ENCODE measurements around the gene VWC2L. TPM values are rescaled to one million over a fixed set of nuclear protein-coding genes. Genes with fewer than 3 reads are reported as not detected.

The VWC2L gene
- polyA plus RNA-seq (2011; rRNA removed) (not detected in 2 replicates), polyA minus RNA-seq (2011; rRNA and poly(A)+ RNA removed) (not detected in 2 replicates)

DNA sequence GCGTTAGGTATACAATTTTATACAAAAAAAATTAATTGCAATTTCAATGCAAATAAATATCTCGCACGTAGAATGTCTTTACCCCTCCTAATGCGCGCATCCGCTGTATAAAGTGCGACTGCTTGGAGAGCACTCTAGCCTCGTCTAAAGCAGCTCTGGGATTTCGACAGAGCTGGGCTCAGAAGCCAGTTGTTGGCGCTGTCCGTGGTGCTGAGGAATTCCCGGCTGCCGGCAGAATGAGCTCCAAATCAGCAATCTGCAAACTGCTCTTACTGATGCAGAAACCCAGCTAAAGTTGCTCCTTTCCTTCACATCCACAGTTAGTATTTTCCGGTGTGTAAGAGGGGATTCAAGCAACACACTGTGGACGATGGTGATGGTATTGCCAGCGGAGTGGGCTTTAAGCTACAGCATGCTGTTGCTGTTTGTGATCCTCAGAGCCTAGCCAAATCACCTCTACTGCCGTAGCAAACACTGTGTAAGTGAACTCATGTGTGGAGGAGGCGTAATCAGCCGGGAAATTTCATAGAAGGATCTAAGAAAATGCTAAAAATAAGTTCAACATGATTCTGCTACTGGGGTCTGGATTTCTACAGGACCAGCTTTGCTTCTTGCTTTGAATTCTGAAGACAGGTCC lies at the start of gene VWC2L:
Gene VWC2L (plus strand): TSS at position 137 of the 637 bp plus-strand sequence. CDS start 3,140 bp downstream, outside the sequence.
- CTCF ChIA-PET, result interaction anchor here (1.0 kb wide), 1 partner anchor 11 kb away, joined by 3 read pairs; no protein-coding TSS in a partner anchor
- no peaks in the 10 kb centered on the region for H3K27me3 ChIP-seq (ENCODE audit: control insufficient read depth, insufficient read depth, low read length)
- no peak within 1 kb of the TSS for H3K4me3 ChIP-seq (ENCODE audit: low read depth, low read length)
- peak; percentile 7 for DNase-seq (ENCODE audit: low read depth)
- TF ChIP-seq, protein P1, sequence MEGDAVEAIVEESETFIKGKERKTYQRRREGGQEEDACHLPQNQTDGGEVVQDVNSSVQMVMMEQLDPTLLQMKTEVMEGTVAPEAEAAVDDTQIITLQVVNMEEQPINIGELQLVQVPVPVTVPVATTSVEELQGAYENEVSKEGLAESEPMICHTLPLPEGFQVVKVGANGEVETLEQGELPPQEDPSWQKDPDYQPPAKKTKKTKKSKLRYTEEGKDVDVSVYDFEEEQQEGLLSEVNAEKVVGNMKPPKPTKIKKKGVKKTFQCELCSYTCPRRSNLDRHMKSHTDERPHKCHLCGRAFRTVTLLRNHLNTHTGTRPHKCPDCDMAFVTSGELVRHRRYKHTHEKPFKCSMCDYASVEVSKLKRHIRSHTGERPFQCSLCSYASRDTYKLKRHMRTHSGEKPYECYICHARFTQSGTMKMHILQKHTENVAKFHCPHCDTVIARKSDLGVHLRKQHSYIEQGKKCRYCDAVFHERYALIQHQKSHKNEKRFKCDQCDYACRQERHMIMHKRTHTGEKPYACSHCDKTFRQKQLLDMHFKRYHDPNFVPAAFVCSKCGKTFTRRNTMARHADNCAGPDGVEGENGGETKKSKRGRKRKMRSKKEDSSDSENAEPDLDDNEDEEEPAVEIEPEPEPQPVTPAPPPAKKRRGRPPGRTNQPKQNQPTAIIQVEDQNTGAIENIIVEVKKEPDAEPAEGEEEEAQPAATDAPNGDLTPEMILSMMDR (IDR thresholded peaks at IDR 0.05; ENCODE audit: insufficient read depth, low read depth, low read length), result no peak
- POLR2A ChIA-PET, result no interaction called here
- no peaks in the 10 kb centered on the region for H3K36me3 ChIP-seq (ENCODE audit: control insufficient read depth, insufficient read depth, low read length)

DNA sequence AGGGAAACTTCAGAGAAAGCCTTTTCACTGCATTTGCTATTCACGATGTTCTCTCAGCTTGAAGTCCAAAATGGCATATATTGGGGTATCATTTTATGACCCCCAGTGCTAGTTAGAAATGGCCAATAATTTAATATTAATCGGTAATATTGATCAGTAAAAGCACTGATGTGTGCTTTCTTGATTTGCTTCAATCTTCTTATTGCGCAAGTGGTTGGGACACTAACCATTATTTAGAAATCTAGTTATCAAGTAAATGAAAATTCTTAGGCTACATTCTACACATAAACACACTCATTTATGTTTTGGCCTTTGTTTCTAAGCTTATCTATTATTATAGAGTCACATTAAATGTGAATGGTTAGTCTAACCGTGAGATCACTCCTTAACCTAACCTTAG lies 49.7 kb upstream of the VWC2L start:
- ChIA-PET CTCF (no interaction called here), POLR2A (no interaction called here)
- H3K4me3 ChIP-seq (ENCODE audit: low read depth, low read length), result no peak overlapping the region
- no peaks in the 10 kb centered on the region for H3K36me3 ChIP-seq (ENCODE audit: control insufficient read depth, insufficient read depth, low read length)
- TF ChIP-seq, protein P1 (IDR thresholded peaks at IDR 0.05; ENCODE audit: insufficient read depth, low read depth, low read length), result no peak
- no peaks in the 10 kb centered on the region for H3K27me3 ChIP-seq (ENCODE audit: control insufficient read depth, insufficient read depth, low read length)
- no peak for DNase-seq (ENCODE audit: low read depth)

DNA sequence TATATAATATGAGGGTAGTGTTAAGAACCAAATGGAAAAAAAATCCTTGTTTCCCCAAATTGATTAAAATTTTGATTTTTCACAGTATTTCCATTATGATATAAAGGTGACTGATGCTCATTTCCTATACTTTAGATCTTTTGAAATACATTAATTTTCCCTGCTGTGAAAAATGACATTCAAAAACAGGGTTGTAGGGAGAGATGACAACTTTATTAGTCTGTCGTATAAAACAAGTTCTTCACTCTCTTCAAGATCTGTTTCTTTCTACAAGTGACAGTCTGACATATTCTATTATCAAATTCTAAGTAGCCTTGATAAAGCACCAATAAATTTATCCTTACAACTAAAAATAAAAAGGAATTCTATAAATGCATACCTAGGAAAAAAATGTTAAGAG lies 45.3 kb upstream of the VWC2L start:
- ChIA-PET CTCF (no interaction called here), POLR2A (no interaction called here)
- no peak for DNase-seq (ENCODE audit: low read depth)
- no peaks in the 10 kb centered on the region for H3K36me3 ChIP-seq (ENCODE audit: control insufficient read depth, insufficient read depth, low read length)
- no peaks in the 10 kb centered on the region for H3K27me3 ChIP-seq (ENCODE audit: control insufficient read depth, insufficient read depth, low read length)
- H3K4me3 ChIP-seq (ENCODE audit: low read depth, low read length), result no peak overlapping the region
- TF ChIP-seq, protein P1 (IDR thresholded peaks at IDR 0.05; ENCODE audit: insufficient read depth, low read depth, low read length), result no peak

DNA sequence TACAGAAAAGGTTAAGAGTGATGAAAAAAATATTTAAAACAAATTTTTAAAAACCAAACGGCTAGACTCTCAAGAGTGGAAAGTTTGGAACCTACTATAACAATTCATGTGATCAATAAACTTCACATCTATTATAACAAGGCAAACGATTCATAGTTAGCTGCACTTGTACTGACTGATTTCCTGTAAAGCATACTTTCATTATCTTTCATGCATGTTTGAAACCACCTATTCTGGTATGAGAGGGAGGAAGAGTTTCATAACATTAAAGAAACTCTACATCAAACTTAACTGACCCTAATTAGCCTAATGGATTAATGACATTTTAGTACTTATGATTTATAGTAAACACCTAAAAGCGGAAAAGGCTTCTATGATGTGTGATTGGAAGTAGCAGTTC lies 43.7 kb upstream of the VWC2L start:
- no peak overlapping the region for H3K4me3 ChIP-seq (ENCODE audit: low read depth, low read length)
- no peaks in the 10 kb centered on the region for H3K27me3 ChIP-seq (ENCODE audit: control insufficient read depth, insufficient read depth, low read length)
- CTCF ChIA-PET, result no interaction called here
- TF ChIP-seq, protein P1 (IDR thresholded peaks at IDR 0.05; ENCODE audit: insufficient read depth, low read depth, low read length), result no peak
- POLR2A ChIA-PET, result no interaction called here
- no peak for DNase-seq (ENCODE audit: low read depth)
- no peaks in the 10 kb centered on the region for H3K36me3 ChIP-seq (ENCODE audit: control insufficient read depth, insufficient read depth, low read length)

DNA sequence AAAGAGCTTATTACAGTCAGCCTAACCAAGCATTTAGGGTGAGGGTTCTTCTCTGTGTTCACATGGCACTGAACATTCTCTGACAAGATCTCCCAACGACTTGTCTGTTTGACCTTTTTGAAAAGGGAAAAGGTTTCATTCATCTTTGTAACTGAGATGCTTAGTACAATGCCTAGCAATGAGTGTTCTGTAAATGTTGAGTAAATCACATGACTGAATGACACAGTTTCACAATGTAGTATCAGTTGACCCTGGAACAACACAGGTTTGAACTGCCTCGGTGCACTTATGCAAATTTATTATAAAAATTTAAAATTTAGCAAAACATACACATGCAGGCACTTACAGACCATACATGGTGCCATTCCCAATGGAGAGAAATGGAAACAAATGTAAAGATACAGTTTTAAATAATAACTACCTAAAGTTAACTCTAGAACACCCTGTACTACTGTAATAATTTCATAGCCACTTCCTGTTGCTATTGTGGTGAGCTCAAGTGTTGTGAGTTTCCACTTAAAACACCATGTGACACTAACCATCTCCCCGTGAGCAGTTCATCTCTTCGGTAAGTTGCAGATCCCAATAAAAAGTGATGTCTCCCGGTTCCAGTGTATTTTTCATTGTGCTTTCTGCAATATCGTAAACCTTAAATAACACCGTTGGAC lies 34.1 kb upstream of the VWC2L start:
- POLR2A ChIA-PET, result no interaction called here
- CTCF ChIA-PET, result no interaction called here
- TF ChIP-seq, protein P1 (IDR thresholded peaks at IDR 0.05; ENCODE audit: insufficient read depth, low read depth, low read length), result no peak

More for the DNA sequence above, 34.1 kb upstream of the VWC2L start:
- H3K4me3 ChIP-seq (ENCODE audit: low read depth, low read length), result no peak overlapping the region
- H3K36me3 ChIP-seq (ENCODE audit: control insufficient read depth, insufficient read depth, low read length), result no peaks in the 10 kb centered on the region
- no peaks in the 10 kb centered on the region for H3K27me3 ChIP-seq (ENCODE audit: control insufficient read depth, insufficient read depth, low read length)
- no peak for DNase-seq (ENCODE audit: low read depth)

Data from BJ (cell line).